Measurements from ENCODE around the gene PHF14. TPM values are rescaled to one million over a fixed set of nuclear protein-coding genes. Genes with fewer than 3 reads are reported as not detected.

PHF14 gene
- total and polyA plus RNA-seq, 4 donors: 6.9 to 24.4 (median 15.3) TPM

DNA sequence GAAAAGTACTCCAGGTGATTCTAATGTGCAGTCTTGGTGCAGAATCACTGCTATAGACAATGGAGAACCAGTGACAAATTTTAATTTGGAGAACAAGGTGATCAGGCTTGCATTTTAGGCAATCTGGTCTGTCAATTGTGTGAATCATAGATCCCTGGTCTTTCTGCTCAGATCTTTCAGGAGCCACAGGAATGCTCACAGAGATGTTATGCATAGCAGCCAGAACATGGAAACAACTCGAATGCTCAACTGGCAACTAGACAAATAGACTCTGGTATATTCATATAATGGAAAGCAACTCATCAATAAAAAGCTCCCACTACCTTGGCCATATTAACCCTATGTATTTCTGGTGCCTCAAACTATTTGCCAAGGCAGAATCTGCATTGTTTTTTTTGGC is 209.1 kb downstream of the PHF14 start:
- H3K4me3 ChIP-seq (ENCODE audit: low read depth in 1 of 3, low read length in 3 of 3): no peak overlapping the region
- H3K27me3 ChIP-seq (ENCODE audit: control insufficient read depth in 4 of 4, insufficient read depth in 4 of 4, low read length in 3 of 4): no peaks in the 10 kb centered on the region
- TF ChIP-seq RAD21 (IDR thresholded peaks at IDR 0.05): no peak
- no peak for TF ChIP-seq TAF1 (conservative IDR thresholded peaks at IDR 0.05)
- TF ChIP-seq, protein P1, sequence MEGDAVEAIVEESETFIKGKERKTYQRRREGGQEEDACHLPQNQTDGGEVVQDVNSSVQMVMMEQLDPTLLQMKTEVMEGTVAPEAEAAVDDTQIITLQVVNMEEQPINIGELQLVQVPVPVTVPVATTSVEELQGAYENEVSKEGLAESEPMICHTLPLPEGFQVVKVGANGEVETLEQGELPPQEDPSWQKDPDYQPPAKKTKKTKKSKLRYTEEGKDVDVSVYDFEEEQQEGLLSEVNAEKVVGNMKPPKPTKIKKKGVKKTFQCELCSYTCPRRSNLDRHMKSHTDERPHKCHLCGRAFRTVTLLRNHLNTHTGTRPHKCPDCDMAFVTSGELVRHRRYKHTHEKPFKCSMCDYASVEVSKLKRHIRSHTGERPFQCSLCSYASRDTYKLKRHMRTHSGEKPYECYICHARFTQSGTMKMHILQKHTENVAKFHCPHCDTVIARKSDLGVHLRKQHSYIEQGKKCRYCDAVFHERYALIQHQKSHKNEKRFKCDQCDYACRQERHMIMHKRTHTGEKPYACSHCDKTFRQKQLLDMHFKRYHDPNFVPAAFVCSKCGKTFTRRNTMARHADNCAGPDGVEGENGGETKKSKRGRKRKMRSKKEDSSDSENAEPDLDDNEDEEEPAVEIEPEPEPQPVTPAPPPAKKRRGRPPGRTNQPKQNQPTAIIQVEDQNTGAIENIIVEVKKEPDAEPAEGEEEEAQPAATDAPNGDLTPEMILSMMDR (IDR thresholded peaks at IDR 0.05; ENCODE audit: low read depth, low read length, missing input control): no peak
- TF ChIP-seq NR2F2 (IDR thresholded peaks at IDR 0.05): no peak
- no peak for TF ChIP-seq HNF4A (conservative IDR thresholded peaks at IDR 0.05)
- no peak for TF ChIP-seq SP1 (IDR thresholded peaks at IDR 0.05)
- no peak for TF ChIP-seq HNF4G (IDR thresholded peaks at IDR 0.05)
- no peaks in the 10 kb centered on the region for H3K4me1 ChIP-seq (ENCODE audit: control insufficient read depth in 4 of 4, insufficient read depth in 4 of 4, low read length in 3 of 4)
- no peak overlapping the region for H3K9ac ChIP-seq (ENCODE audit: low read depth in 1 of 2, low read length in 2 of 2)
- H3K27ac ChIP-seq (ENCODE audit: low read depth in 1 of 2, low read length in 2 of 2): no peak overlapping the region
- no peak for DNase-seq (ENCODE audit: low spot score)
- no peaks in the 10 kb centered on the region for H3K9me3 ChIP-seq (ENCODE audit: control insufficient read depth in 4 of 4, low read length in 3 of 4)
- 51% methylated on average over 1 of the region's 1 CpG for WGBS
- H3K36me3 ChIP-seq (ENCODE audit: control insufficient read depth in 4 of 4, insufficient read depth in 3 of 4, low read depth in 1 of 4, low read length in 3 of 4): no peaks in the 10 kb centered on the region

DNA sequence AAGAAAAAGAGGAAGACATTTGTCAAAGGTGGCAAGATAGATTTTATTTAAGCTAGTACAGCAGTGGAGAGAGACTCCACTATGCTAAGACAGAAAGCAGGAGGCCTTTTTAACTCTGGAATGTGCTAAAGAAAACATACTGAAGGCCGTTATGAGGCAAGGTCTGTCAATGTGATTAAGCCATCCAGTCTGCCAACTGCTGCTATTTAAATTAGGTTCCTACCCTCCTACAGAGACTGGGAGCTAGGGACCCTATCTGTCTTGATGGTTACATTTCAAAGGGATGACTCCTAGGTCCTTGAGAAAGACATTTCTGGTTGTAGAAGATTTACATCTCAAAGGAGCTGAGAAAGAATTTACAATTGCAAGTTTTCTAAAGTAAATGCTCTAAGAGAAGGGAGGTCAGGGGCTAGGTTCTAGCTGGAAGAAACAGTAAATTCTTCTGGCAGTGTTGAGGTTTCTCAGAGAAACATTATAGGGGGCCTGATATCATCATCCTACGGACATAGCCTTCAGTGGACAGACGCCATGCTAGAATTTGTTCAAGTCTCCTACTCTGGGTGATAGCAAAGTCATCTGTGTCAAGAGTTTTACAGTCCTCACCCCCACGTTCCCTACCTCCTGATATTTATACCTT is 211.6 kb downstream of the PHF14 start:
- DNase-seq (ENCODE audit: low spot score): no peak
- WGBS: 94% methylated on average over 4 of the region's 4 CpGs

More for the DNA sequence above, 211.6 kb downstream of the PHF14 start:
- no peaks in the 10 kb centered on the region for H3K36me3 ChIP-seq (ENCODE audit: control insufficient read depth in 4 of 4, insufficient read depth in 3 of 4, low read depth in 1 of 4, low read length in 3 of 4)
- H3K4me3 ChIP-seq (ENCODE audit: low read depth in 1 of 3, low read length in 3 of 3): no peak overlapping the region
- H3K9ac ChIP-seq (ENCODE audit: low read depth in 1 of 2, low read length in 2 of 2): no peak overlapping the region
- no peaks in the 10 kb centered on the region for H3K27me3 ChIP-seq (ENCODE audit: control insufficient read depth in 4 of 4, insufficient read depth in 4 of 4, low read length in 3 of 4)
- H3K9me3 ChIP-seq (ENCODE audit: control insufficient read depth in 4 of 4, low read length in 3 of 4): no peaks in the 10 kb centered on the region
- H3K4me1 ChIP-seq (ENCODE audit: control insufficient read depth in 4 of 4, insufficient read depth in 4 of 4, low read length in 3 of 4): no peaks in the 10 kb centered on the region
- TF ChIP-seq YY1 (IDR thresholded peaks at IDR 0.05) (no peak), RAD21 (IDR thresholded peaks at IDR 0.05) (no peak), SP1 (IDR thresholded peaks at IDR 0.05) (no peak), JUND (IDR thresholded peaks at IDR 0.05) (no peak), EGR1 (IDR thresholded peaks at IDR 0.05; ENCODE audit: low read depth in 2 of 2) (no peak), TAF1 (conservative IDR thresholded peaks at IDR 0.05) (no peak), GABPA (IDR thresholded peaks at IDR 0.05 in 1 of 2, conservative IDR thresholded peaks at IDR 0.05 in 1 of 2) (no peak), RXRA (IDR thresholded peaks at IDR 0.05) (no peak)
- TF ChIP-seq, protein P2, sequence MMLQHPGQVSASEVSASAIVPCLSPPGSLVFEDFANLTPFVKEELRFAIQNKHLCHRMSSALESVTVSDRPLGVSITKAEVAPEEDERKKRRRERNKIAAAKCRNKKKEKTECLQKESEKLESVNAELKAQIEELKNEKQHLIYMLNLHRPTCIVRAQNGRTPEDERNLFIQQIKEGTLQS (IDR thresholded peaks at IDR 0.05): no peak
- TF ChIP-seq, protein P3, sequence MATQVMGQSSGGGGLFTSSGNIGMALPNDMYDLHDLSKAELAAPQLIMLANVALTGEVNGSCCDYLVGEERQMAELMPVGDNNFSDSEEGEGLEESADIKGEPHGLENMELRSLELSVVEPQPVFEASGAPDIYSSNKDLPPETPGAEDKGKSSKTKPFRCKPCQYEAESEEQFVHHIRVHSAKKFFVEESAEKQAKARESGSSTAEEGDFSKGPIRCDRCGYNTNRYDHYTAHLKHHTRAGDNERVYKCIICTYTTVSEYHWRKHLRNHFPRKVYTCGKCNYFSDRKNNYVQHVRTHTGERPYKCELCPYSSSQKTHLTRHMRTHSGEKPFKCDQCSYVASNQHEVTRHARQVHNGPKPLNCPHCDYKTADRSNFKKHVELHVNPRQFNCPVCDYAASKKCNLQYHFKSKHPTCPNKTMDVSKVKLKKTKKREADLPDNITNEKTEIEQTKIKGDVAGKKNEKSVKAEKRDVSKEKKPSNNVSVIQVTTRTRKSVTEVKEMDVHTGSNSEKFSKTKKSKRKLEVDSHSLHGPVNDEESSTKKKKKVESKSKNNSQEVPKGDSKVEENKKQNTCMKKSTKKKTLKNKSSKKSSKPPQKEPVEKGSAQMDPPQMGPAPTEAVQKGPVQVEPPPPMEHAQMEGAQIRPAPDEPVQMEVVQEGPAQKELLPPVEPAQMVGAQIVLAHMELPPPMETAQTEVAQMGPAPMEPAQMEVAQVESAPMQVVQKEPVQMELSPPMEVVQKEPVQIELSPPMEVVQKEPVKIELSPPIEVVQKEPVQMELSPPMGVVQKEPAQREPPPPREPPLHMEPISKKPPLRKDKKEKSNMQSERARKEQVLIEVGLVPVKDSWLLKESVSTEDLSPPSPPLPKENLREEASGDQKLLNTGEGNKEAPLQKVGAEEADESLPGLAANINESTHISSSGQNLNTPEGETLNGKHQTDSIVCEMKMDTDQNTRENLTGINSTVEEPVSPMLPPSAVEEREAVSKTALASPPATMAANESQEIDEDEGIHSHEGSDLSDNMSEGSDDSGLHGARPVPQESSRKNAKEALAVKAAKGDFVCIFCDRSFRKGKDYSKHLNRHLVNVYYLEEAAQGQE (IDR thresholded peaks at IDR 0.05): no peak
- TF ChIP-seq, protein P4, sequence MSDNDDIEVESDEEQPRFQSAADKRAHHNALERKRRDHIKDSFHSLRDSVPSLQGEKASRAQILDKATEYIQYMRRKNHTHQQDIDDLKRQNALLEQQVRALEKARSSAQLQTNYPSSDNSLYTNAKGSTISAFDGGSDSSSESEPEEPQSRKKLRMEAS (IDR thresholded peaks at IDR 0.05): no peak
- TF ChIP-seq, protein P5, sequence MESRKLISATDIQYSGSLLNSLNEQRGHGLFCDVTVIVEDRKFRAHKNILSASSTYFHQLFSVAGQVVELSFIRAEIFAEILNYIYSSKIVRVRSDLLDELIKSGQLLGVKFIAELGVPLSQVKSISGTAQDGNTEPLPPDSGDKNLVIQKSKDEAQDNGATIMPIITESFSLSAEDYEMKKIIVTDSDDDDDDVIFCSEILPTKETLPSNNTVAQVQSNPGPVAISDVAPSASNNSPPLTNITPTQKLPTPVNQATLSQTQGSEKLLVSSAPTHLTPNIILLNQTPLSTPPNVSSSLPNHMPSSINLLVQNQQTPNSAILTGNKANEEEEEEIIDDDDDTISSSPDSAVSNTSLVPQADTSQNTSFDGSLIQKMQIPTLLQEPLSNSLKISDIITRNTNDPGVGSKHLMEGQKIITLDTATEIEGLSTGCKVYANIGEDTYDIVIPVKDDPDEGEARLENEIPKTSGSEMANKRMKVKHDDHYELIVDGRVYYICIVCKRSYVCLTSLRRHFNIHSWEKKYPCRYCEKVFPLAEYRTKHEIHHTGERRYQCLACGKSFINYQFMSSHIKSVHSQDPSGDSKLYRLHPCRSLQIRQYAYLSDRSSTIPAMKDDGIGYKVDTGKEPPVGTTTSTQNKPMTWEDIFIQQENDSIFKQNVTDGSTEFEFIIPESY (IDR thresholded peaks at IDR 0.05): no peak
- TF ChIP-seq, protein P1 (IDR thresholded peaks at IDR 0.05; ENCODE audit: low read depth, low read length, missing input control): no peak
- no peak overlapping the region for H3K27ac ChIP-seq (ENCODE audit: low read depth in 1 of 2, low read length in 2 of 2)
